BE2C (cell line): ENCODE data around the gene PFDN2.

Experiments
- DNase-seq: peaks from one replicate; pipeline ENCODE4 v3.0.0-alpha.2; 2020
- H3K27me3 ChIP-seq: fragments of 250-450 bp; sonication (Bioruptor Pico); 2 replicates; pipeline ENCODE4 v1.5.1; 2020; ENCODE audit warnings: mild to moderate bottlenecking
- H3K36me3 ChIP-seq: fragments of 250-450 bp; sonication (Bioruptor Pico); 2 replicates; pipeline ENCODE4 v1.5.1; 2020; ENCODE audit warnings: mild to moderate bottlenecking
- H3K4me1 ChIP-seq: fragments of 250-450 bp; sonication (Bioruptor Pico); 2 replicates; pipeline ENCODE4 v1.5.1; 2020
- H3K4me3 ChIP-seq: 2 replicates; pipeline ENCODE4 v1.5.1; 2011; ENCODE audit warnings: low read depth, low read length
- H3K9me3 ChIP-seq: fragments of 250-450 bp; sonication (Bioruptor Pico); 2 replicates; pipeline ENCODE4 v1.5.1; 2020
- TF ChIP-seq, protein P1 (sequence below): IDR thresholded peaks from 2 replicates; pipeline ENCODE4 v1.5.1; 2012; ENCODE audit warnings: mild to moderate bottlenecking, low read depth, low read length

The PFDN2 gene

GRCh38 chr1:161086457-161086856 is 31.4 kb downstream of the PFDN2 start:
- H3K36me3 ChIP-seq: no peaks in the 10 kb centered on the region
- no peak for DNase-seq
- TF ChIP-seq, protein P1, sequence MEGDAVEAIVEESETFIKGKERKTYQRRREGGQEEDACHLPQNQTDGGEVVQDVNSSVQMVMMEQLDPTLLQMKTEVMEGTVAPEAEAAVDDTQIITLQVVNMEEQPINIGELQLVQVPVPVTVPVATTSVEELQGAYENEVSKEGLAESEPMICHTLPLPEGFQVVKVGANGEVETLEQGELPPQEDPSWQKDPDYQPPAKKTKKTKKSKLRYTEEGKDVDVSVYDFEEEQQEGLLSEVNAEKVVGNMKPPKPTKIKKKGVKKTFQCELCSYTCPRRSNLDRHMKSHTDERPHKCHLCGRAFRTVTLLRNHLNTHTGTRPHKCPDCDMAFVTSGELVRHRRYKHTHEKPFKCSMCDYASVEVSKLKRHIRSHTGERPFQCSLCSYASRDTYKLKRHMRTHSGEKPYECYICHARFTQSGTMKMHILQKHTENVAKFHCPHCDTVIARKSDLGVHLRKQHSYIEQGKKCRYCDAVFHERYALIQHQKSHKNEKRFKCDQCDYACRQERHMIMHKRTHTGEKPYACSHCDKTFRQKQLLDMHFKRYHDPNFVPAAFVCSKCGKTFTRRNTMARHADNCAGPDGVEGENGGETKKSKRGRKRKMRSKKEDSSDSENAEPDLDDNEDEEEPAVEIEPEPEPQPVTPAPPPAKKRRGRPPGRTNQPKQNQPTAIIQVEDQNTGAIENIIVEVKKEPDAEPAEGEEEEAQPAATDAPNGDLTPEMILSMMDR: no peak
- no peaks in the 10 kb centered on the region for H3K9me3 ChIP-seq
- H3K27me3 ChIP-seq: no peaks in the 10 kb centered on the region
- no peak overlapping the region for H3K4me3 ChIP-seq
- peaks cover 5% of the 10 kb centered on the region; the same call in 1 of the 2 replicates for H3K4me1 ChIP-seq

- Histone ChIP-seq H3K4me3 (no peak overlapping the region), H3K27me3 (no peaks in the 10 kb centered on the region), H3K9me3 (no peaks in the 10 kb centered on the region), H3K4me1 (peaks cover 5% of the 10 kb centered on the region), H3K36me3 (no peaks in the 10 kb centered on the region)
- no peak for DNase-seq
- TF ChIP-seq, protein P1: no peak
These were observed 32.7 kb downstream of the PFDN2 start for GRCh38 chr1:161085165-161085564.

DNA sequence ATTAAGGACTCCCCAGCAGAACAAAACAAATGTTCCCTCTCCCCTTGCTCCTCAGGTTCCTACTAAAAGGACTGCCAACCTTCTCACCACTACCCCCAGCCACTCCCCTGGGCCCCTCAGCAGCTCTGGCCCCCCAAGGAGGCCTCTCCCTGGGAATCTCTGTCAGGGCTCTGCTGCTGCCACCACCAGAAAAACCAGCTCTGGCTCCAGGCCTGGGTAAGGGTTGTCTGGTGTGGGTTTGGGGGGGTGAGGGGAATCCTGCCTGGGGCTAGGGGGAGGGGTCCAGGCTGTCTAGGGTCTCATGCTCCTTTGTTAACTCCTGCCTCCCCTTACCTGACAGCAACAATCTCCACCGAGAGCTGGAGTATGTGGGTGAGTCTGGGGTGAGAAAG is 33.2 kb downstream of the PFDN2 start:
- DNase-seq: no peak
- TF ChIP-seq, protein P1: no peak

GRCh38 chr1:161083748-161084596 is 33.9 kb downstream of the PFDN2 start:
- Histone ChIP-seq H3K4me3 (no peak overlapping the region), H3K27me3 (no peaks in the 10 kb centered on the region), H3K9me3 (no peaks in the 10 kb centered on the region), H3K4me1 (peaks cover 5% of the 10 kb centered on the region), H3K36me3 (no peaks in the 10 kb centered on the region)
- no peak for DNase-seq
- TF ChIP-seq, protein P1: no peak

More for the DNA sequence above, 33.2 kb downstream of the PFDN2 start:
- H3K27me3 ChIP-seq: no peaks in the 10 kb centered on the region
- peaks cover 5% of the 10 kb centered on the region for H3K4me1 ChIP-seq
- no peak overlapping the region for H3K4me3 ChIP-seq
- no peaks in the 10 kb centered on the region for H3K9me3 ChIP-seq
- no peaks in the 10 kb centered on the region for H3K36me3 ChIP-seq

DNA sequence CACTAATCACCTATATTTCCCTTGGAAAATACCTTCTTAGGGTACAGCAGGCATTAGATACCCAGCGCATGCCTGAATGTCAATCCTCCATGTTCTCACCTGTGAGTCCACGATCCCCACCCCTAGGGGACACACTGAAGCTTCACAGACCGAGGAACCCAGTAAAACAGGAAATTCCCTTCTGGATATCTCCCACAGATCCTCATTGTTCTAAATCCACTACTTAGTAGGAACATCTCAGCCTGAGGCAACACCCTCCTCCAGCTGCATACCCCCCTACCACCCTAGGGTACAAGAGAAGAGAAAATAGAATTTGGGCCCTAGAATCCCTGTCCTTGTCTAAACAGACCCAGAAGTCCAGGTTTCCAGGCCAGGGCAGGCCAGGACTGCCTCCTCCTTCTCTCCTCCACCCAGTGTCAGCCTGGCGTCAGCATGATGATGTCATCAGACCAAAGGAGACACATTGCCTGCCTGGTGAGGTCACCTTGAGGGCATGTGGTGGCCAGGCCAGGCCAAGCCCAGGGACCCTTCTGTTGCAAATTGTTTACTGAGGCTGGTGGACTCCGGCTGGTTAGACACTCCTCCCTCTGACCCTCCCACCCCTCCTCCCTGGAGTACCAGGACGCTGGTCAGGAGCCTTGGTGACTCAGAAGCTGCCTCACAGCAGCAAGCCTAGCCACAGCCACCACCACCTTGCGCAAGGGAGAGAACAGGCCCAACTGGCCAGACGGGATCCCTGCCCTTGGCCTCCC is 34.7 kb downstream of the PFDN2 start:
- H3K36me3 ChIP-seq: no peaks in the 10 kb centered on the region
- peaks cover 5% of the 10 kb centered on the region for H3K4me1 ChIP-seq
- no peaks in the 10 kb centered on the region for H3K27me3 ChIP-seq
- TF ChIP-seq, protein P1: no peak
- H3K4me3 ChIP-seq: no peak overlapping the region
- DNase-seq: peak; percentile 35
- H3K9me3 ChIP-seq: no peaks in the 10 kb centered on the region

GRCh38 chr1:161082483-161082882 is 35.4 kb downstream of the PFDN2 start:
- Histone ChIP-seq H3K9me3 (no peaks in the 10 kb centered on the region), H3K27me3 (no peaks in the 10 kb centered on the region), H3K36me3 (no peaks in the 10 kb centered on the region), H3K4me1 (peaks cover 5% of the 10 kb centered on the region), H3K4me3 (no peak overlapping the region)
- TF ChIP-seq, protein P1: no peak
- DNase-seq: no peak
